Coronary artery (tissue), 2 donors: ENCODE measurements around the gene TBX19.

Experiments used
- DNase-seq: peaks from one replicate; pipeline ENCODE4 v3.0.0-alpha.2; 2017; ENCODE audit warnings: low spot score
- H3K27ac ChIP-seq, 2 donors: fragments of 200-600 bp; sonication (generic); one replicate each; pipeline ENCODE4 v1.5.1; 2016 to 2019
- H3K4me3 ChIP-seq: fragments of 200-600 bp; sonication (generic); 2 replicates; pipeline ENCODE4 v1.5.1; 2016; ENCODE audit warnings: mild to moderate bottlenecking, moderate library complexity
- CTCF ChIP-seq: fragments of 200-600 bp; sonication (generic); IDR thresholded peaks from one replicate; pipeline ENCODE4 v1.5.1; 2019; ENCODE audit warnings: antibody characterized with exemption

The TBX19 gene

GRCh38 chr1:168328731-168329364 is 48.2 kb downstream of the TBX19 start:
- H3K4me3 ChIP-seq, result no peak overlapping the region
- DNase-seq, result no peak
- H3K27ac ChIP-seq, result no peak overlapping the region
- TF ChIP-seq CTCF, result no peak

GRCh38 chr1:168330285-168330684 is 49.6 kb downstream of the TBX19 start:
- Histone ChIP-seq H3K27ac (no peak overlapping the region), H3K4me3 (no peak overlapping the region)
- no peak for DNase-seq
- no peak for TF ChIP-seq CTCF

- no peak overlapping the region for H3K4me3 ChIP-seq
- no peak overlapping the region for H3K27ac ChIP-seq
- no peak for DNase-seq
- no peak for TF ChIP-seq CTCF
Measured at GRCh38 chr1:168331569-168331968, 50.9 kb downstream of the TBX19 start.

GRCh38 chr1:168333562-168334276 is 53.0 kb downstream of the TBX19 start:
- H3K4me3 ChIP-seq, result no peak overlapping the region
- no peak for DNase-seq
- no peak overlapping the region for H3K27ac ChIP-seq
- TF ChIP-seq CTCF, result no peak

GRCh38 chr1:168335500-168335899 is 54.8 kb downstream of the TBX19 start:
- TF ChIP-seq CTCF, result no peak
- Histone ChIP-seq H3K27ac (no peak overlapping the region), H3K4me3 (no peak overlapping the region)
- no peak for DNase-seq

- DNase-seq, result no peak
- Histone ChIP-seq H3K4me3 (no peak overlapping the region), H3K27ac (no peak overlapping the region)
- no peak for TF ChIP-seq CTCF
Measured at GRCh38 chr1:168338589-168339503, 58.2 kb downstream of the TBX19 start.
